KOPT-K1 (cell line): Measurements from ENCODE around the gene OGT.
"Not testable (repeated sequence)": the region's sequence is repeated elsewhere in the genome, so short reads cannot be mapped to it uniquely, and the experiment has no call there.

Source experiments
- H3K27ac ChIP-seq: fragments of 200-600 bp; sonication (generic); 2 replicates; pipeline ENCODE4 v1.5.1; 2016; ENCODE audit warnings: antibody characterized with exemption, mild to moderate bottlenecking, low read depth, low read length; ENCODE audit not compliant: poor library complexity, severe bottlenecking
- H3K36me3 ChIP-seq: fragments of 200-600 bp; sonication (generic); 2 replicates; pipeline ENCODE4 v1.5.1; 2017; ENCODE audit warnings: antibody characterized with exemption, mild to moderate bottlenecking, low read length, moderate library complexity; ENCODE audit not compliant: insufficient read depth
- H3K9me3 ChIP-seq: fragments of 200-600 bp; sonication (generic); 2 replicates; pipeline ENCODE4 v1.5.1; 2017; ENCODE audit warnings: antibody characterized with exemption, low read length, mild to moderate bottlenecking; ENCODE audit not compliant: insufficient read depth, poor library complexity, severe bottlenecking

The OGT gene

DNA sequence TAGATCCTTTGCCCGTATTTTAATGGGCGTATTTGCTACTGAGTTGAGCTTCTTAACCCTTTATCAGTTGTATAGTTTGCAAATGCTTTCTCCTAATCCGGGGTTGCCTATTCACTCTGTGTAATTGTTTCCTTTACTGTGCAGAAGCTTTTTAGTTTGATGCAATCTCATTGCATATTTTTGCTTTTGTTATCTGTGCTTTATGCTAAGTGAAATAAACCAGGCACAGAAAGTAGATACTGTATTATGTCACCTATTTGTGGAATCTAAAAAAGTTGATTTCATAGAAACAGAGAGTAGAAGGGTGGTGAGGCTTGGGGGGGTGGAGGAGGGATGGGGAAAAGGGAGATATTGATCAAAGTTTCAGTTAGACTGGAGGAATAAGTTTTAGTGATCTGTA is 17.7 kb downstream of the OGT start:
- Histone ChIP-seq H3K9me3 (no peaks in the 10 kb centered on the region), H3K27ac (no peak overlapping the region), H3K36me3 (peaks cover 98% of the 10 kb centered on the region)

DNA sequence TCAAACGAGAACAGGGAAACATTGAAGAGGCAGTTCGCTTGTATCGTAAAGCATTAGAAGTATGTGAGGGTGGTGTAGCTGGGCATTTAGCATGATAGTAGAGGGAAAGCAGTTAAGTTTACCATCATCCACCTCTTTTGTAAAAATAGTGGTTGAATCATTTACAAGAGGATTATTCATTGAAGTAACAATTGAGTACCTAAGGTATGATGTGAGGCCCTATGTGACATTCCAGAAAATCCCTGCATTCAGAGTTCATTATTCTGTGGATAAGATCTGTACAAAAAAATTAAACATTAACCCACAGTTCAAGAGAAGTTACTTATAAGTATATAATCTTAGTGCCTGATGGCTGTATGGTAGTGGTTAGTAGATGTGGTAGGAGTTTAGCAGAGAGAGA is 23.1 kb downstream of the OGT start:
- no peaks in the 10 kb centered on the region for H3K9me3 ChIP-seq
- peaks cover 98% of the 10 kb centered on the region for H3K36me3 ChIP-seq
- H3K27ac ChIP-seq = no peak overlapping the region

DNA sequence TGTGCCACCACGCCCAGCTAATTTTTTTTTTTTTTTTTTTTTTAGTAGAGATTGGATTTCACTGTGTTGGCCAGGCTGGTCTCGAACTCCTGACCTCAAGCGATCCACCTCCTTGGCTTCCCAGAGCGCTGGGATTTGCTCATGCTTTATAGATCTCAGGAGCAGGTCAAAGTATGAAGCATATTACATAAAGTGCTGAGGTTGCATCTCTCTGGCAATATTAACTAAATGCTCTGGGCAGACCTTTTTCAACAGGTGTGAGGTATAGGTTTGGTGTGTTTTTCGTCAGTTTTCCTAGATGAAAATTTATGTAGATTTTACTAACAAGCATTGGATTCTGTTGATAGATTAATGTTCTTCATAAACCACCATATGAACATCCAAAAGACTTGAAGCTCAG is 26.0 kb downstream of the OGT start:
- Histone ChIP-seq H3K36me3 (peaks cover 99% of the 10 kb centered on the region), H3K27ac (no peak overlapping the region), H3K9me3 (no peaks in the 10 kb centered on the region)

DNA sequence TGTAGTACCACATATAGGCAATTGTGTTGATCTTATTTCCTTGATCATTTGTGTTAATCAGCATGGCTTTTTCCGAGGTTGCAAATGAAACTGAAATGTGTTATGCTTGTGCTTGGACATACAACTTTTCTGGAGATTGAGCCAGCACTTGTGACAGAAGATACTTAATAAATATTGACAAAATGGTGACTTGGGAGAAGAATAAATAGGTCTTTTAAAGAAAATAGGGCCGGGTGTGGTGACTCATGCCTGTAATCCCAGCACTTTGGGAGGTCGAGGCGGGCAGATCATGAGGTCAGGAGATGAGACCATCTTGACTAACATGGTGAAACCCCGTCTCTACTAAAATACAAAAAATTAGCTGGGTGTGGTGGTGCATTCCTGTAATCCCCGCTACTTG is 26.9 kb downstream of the OGT start:
- peaks cover 99% of the 10 kb centered on the region for H3K36me3 ChIP-seq
- H3K27ac ChIP-seq, H3K9me3 ChIP-seq: not testable (repeated sequence)

DNA sequence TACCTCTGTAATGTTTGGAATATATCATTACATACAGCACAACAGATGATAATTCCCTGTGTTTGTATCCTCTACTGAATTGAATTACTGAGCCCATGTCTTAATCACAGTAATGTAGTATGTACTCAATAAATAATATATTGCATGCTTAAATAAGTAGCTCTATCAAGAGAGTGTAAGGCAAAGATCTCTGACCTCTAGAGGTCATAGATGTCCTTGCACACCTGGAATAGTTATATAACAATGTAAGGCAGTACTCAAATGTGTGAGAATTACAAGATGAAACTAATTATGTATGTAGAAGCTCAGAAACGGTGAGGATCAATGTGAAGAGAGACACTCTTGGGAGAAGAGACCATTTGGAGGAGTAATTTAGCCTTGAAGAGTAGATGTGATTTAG is 31.0 kb downstream of the OGT start:
- no peak overlapping the region for H3K27ac ChIP-seq
- H3K9me3 ChIP-seq = no peaks in the 10 kb centered on the region
- peaks cover 98% of the 10 kb centered on the region for H3K36me3 ChIP-seq

DNA sequence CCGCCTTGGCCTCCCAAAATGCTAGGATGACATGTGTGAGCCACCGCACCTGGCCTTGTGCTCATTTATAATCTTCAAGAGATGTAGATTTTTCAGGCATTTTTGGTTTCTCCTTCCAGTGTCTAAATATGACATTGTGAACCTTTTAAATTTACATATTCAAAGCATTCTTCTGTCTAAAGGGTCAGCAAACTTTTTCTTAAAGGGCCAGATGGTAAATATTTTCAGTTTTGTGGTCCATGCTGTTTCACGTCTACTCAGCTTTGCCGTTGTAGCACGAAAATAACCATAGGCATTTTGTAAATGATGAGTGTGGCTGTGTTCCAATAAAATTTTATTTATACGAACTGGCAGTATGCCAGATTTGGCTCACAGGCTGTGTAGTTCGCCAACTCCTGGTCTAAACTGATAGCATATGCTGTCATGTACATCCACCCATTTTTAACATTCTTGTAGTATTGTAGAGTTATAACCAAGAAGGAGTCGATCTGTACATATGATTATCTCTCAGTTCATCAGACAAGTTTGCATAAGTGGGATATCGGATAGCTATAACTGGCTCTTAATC is 32.7 kb downstream of the OGT start:
- Histone ChIP-seq H3K36me3 (peaks cover 97% of the 10 kb centered on the region), H3K9me3 (no peaks in the 10 kb centered on the region), H3K27ac (no peak overlapping the region)

DNA sequence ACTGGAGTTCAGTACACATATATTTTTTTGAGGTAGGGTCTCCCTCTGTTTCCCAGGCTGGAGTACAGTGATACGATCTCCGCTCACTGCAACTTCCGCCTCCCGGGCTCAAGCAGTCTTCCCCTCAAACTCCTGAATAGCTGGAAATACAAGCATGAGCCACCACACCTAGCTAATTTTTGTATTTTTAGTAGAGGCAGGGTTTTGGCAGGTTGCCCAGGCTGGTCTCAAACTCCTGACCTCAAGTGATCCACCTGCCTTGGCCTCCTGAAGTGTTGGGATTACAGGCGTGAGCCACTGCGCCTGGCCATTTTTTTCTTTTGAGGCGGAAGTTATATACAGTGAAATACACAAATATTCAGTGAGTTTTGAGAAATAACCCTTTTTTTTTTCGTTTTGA is 38.5 kb downstream of the OGT start:
- peaks cover 98% of the 10 kb centered on the region for H3K36me3 ChIP-seq
- not testable (repeated sequence) for H3K27ac ChIP-seq, H3K9me3 ChIP-seq

DNA sequence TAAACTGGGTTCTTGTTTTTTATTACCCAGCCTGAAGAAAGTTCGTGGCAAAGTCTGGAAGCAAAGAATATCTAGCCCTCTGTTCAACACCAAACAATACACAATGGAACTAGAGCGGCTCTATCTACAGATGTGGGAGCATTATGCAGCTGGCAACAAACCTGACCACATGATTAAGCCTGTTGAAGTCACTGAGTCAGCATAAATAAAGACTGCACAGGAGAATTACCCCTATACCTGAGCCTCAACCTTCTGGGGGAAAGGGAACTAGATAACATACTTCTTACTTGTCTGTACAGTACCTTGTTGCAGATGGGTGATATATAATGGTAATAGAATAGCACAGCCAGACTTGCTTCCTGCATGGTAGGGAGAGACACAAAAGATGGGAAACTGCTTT is 40.7 kb downstream of the OGT start:
- peaks cover 98% of the 10 kb centered on the region for H3K36me3 ChIP-seq
- no peaks in the 10 kb centered on the region for H3K9me3 ChIP-seq
- H3K27ac ChIP-seq = no peak overlapping the region

DNA sequence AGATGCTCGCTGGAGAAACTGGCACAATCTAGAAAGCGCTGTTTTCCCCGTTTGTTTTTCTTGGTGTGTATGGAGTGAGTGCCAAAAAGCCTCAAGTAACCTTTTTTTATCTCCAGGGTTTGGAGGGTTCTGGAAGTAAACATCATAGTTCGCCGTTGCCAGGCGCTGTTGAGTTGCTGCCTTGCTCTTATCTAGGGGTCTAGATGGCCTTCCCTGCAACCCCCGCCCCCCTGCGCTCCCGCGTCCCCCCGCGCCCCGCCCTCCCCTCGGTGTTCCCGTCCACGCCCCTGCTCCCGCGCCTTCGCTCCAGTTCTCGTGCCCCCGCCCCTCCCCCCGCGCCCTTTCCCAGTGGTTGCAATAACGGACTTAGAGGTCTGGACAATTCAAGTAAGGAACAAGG is 44.8 kb downstream of the OGT start:
- no peak overlapping the region for H3K27ac ChIP-seq
- no peaks in the 10 kb centered on the region for H3K9me3 ChIP-seq
- H3K36me3 ChIP-seq = peaks cover 77% of the 10 kb centered on the region

DNA sequence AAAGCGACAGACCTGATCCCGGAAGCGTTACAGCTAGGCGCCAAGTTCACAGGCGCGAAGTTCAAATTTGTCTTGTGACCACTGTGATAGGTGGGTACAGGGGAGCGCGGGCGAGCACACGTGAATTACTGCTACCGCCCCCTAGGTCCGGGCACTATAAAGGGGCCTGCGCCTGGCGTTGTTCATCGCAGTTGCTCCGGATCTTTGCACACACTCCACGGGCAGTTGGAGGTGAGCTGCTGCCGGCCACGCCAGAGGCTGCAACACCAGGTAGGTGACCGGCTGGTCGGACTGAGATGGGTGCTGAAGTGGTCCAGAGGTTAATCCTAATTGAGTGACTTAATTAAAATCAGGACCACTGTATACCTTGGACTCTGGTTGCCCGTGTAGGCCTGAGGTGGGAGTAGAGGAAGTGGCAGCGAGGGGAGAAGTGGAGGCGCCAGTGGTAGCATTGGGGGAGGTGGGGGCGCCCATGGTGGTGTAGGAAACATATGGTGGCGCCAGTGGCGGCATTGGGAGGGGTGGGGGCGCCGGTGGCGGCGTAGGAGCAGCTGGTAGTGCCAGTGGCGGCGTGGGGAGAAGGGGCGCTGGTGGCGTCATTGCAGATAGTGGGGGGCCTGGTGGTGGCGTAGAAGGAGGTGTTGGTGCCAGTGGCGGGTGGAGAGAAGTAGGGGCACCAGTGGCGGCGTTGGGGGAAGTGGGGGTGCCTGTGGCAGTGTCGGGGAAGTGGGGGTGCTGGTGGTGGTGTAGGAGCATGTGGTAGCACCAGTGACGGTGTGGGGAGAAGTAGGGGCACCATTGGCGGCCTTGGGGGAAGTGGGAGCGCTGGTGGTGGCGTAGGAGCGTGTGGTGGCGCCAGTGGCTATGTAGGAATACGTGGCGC is 45.6 kb downstream of the OGT start, which contains the start of gene GCNA:
Gene GCNA (plus strand): TSS at position 185 of the 883 bp plus-strand sequence. CDS start 2,385 bp downstream, outside the sequence.
- Histone ChIP-seq H3K9me3 (no peaks in the 10 kb centered on the region), H3K27ac (no peak within 1 kb of the TSS), H3K36me3 (peaks cover 69% of the 10 kb centered on the region)

DNA sequence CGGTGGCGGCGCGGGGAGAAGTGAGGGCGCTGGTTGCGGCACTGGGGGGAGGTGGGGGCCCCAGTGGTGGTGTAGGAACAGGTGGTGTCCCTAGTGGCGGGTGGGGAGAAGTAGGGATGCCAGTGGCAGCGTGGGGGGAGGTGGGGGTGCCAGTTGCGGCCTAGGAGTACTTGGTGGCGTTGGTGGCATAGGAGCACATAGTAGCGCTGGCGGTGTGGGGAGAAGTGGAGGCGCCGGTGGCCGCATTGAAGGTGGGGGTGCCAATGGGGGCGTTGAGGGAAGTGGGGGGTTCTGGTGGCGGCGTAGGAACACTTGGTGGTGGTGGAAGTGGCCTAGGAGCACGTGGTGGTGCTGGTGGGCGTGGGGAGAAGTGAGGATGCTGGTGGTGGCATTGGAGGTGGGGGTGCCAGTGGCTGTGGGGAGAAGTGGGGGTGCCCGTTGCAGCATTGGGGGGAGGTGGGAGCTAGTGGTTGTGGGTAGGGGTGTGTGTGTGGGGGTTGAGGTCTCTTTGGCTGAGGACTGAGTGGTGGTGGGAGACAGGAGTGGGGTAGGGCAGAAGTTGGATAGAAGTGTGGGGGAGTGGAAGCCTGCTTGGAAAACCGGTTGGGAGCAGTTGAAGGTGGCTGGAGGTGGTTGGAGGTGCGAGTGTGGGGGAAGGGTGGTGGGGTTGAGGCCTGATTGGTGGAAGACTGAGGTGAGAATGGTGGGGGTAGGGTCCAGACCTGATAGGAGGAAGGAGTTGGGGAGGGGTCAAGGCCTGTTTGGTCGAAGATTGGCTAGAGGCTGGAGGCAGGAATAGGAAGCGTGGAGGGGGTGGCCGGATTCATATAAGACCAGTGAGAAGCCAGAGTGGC is 46.5 kb downstream of the OGT start:
- H3K27ac ChIP-seq = no peak overlapping the region
- no peaks in the 10 kb centered on the region for H3K9me3 ChIP-seq
- peaks cover 60% of the 10 kb centered on the region for H3K36me3 ChIP-seq

DNA sequence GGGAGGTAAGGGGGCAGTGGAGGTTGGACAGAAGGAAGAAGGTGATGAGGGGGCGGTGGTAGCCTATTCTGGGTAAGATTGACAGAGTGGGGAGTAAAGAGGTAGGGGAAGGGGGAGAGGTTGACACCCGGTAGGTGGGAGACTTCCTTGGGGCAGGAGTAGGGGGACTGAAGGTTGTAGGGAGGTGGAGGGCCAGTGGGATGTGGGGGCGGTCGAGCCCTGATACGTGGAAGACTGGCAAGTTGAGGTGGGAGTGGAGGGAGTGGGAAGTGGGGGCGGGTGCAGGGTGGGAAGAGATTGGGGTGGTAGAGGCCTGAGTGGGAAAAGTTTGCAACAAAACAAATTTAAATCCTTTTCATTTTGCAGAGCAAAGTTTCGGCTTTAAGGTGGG is 47.1 kb downstream of the OGT start:
- no peak overlapping the region for H3K27ac ChIP-seq
- peaks cover 54% of the 10 kb centered on the region for H3K36me3 ChIP-seq
- no peaks in the 10 kb centered on the region for H3K9me3 ChIP-seq

DNA sequence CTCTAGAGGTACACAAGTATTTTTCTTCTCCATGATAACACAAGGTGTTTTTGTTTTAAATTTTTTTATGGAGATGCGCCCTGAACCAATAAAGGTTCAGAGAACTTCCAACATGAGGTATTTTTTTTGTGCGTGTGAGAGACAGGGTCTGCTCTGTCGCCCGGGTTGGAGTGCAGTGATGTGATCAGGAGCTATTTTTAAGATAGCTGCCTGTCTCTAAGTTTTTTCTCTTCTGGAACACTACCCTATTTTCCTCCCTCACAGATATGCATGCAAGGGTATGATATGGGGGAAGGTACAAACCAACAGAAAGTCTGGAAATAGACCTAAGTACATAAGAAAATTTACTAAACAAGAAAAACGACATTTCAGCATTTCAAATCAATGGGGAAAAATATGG is 48.3 kb downstream of the OGT start:
- Histone ChIP-seq H3K9me3 (no peaks in the 10 kb centered on the region), H3K36me3 (peaks cover 42% of the 10 kb centered on the region), H3K27ac (no peak overlapping the region)

DNA sequence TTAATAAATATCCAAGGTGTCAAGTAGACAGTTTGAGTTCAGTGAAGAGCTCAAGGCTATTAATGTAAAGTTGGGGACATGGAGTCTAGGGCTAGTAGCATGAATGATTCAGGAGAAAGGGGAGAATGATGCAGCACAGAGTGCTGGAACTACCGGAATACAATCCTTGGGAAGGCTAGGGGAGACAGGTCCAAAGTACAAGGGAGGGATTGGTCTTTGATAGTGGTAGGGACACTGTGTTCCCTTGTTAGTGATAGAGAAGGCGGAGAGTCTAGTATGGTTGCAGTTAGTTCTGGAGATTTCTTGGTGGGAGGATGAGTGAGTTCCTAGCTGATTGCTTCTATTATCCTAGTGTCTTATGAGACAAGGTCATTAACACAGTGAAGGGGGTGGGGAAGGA is 54.0 kb downstream of the OGT start:
- Histone ChIP-seq H3K27ac (no peak overlapping the region), H3K36me3 (peaks cover under 1% of the 10 kb centered on the region; the same call in 1 of the 2 replicates), H3K9me3 (no peaks in the 10 kb centered on the region)

DNA sequence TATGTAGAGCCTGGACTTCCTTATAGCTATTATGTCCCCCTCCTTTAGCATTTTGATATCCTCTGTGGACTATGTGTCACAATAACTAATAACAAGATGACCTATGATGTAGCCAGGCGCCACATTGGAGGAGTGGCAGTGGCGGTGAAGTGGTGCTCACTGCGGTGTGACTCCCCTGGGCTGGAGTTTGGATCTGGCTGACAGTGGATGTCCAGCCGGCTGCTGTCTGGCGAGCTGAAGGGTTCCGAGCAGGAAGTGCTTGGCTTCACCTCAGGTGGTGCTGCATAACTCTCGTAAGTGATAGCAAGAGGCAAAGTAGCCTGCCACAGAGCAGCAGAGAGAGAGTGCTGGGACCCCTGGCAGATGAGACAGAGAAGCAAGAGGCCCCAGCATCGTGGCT is 60.3 kb downstream of the OGT start:
- H3K27ac ChIP-seq, H3K36me3 ChIP-seq, H3K9me3 ChIP-seq: not testable (repeated sequence)
